GM23338 (cell line): ENCODE data around the gene SACM1L. TPM values are rescaled to one million over a fixed set of nuclear protein-coding genes. Genes with fewer than 3 reads are reported as not detected.
"Not testable (repeated sequence)": the region's sequence is repeated elsewhere in the genome, so short reads cannot be mapped to it uniquely, and the experiment has no call there.

Experiments
- ATAC-seq: fragments of 200-7000 bp; cut with Tn5 transposase; 3 replicates; pipeline ENCODE4 v1.9.1; 2020
- DNase-seq: peaks from one replicate; pipeline ENCODE4 v3.0.0-alpha.2; 2015; ENCODE audit warnings: low spot score
- H2AFZ ChIP-seq: fragments of 200-600 bp; sonication (generic); 2 replicates; pipeline ENCODE4 v1.8.0; 2016; ENCODE audit warnings: antibody characterized with exemption, mild to moderate bottlenecking, moderate library complexity
- H3F3A ChIP-seq: fragments of 200-600 bp; sonication (generic); replicated peaks from 2 replicates; pipeline ENCODE4 v1.8.0; 2017; ENCODE audit warnings: antibody characterized with exemption, mixed run types, low read depth
- H3K27ac ChIP-seq: fragments of 200-600 bp; sonication (generic); 2 replicates; pipeline ENCODE4 v1.6.1; 2016; ENCODE audit warnings: low read depth
- H3K27me3 ChIP-seq: fragments of 200-600 bp; sonication (generic); 2 replicates; pipeline ENCODE4 v1.8.0; 2016; ENCODE audit warnings: mild to moderate bottlenecking, mixed run types, moderate library complexity; ENCODE audit not compliant: insufficient read depth
- H3K36me3 ChIP-seq: fragments of 200-600 bp; sonication (generic); 2 replicates; pipeline ENCODE4 v1.8.0; 2016; ENCODE audit warnings: mild to moderate bottlenecking; ENCODE audit not compliant: insufficient read depth
- H3K4me1 ChIP-seq: fragments of 200-600 bp; sonication (generic); 2 replicates; pipeline ENCODE4 v1.8.0; 2016; ENCODE audit warnings: mild to moderate bottlenecking, moderate library complexity; ENCODE audit not compliant: insufficient read depth
- H3K4me2 ChIP-seq: fragments of 200-600 bp; sonication (generic); 2 replicates; pipeline ENCODE4 v1.7.1; 2017; ENCODE audit warnings: mixed run types
- H3K4me3 ChIP-seq: fragments of 200-600 bp; sonication (generic); 2 replicates; pipeline ENCODE4 v1.6.1; 2016; ENCODE audit warnings: mixed run types
- H3K79me2 ChIP-seq: fragments of 200-600 bp; sonication (generic); replicated peaks from 2 replicates; pipeline ENCODE4 v1.8.0; 2017; ENCODE audit warnings: mild to moderate bottlenecking; ENCODE audit not compliant: insufficient read depth
- H3K9me2 ChIP-seq: fragments of 200-600 bp; sonication (generic); 2 replicates; pipeline ENCODE4 v1.8.0; 2017; ENCODE audit not compliant: insufficient read depth
- H4K20me1 ChIP-seq: fragments of 200-600 bp; sonication (generic); replicated peaks from 2 replicates; pipeline ENCODE4 v1.8.0; 2017; ENCODE audit warnings: mild to moderate bottlenecking; ENCODE audit not compliant: insufficient read depth
- H3K27ac Mint-ChIP-seq: 2 replicates; pipeline ENCODE4 v1.8.0; 2020; ENCODE audit warnings: inconsistent platforms, mild to moderate bottlenecking, moderate library complexity, mixed read lengths
- H3K27me3 Mint-ChIP-seq: 3 replicates; pipeline ENCODE4 v1.8.0; 2022; ENCODE audit warnings: low read depth, mild to moderate bottlenecking, moderate library complexity, mixed read lengths, inconsistent platforms; ENCODE audit not compliant: insufficient read depth, poor library complexity
- H3K36me3 Mint-ChIP-seq: 3 replicates; pipeline ENCODE4 v1.8.0; 2021; ENCODE audit warnings: low read depth, mild to moderate bottlenecking, inconsistent platforms, moderate library complexity, mixed read lengths
- H3K4me1 Mint-ChIP-seq: 3 replicates; pipeline ENCODE4 v1.8.0; 2020; ENCODE audit warnings: mild to moderate bottlenecking, inconsistent platforms, mixed read lengths
- H3K4me3 Mint-ChIP-seq: 3 replicates; pipeline ENCODE4 v1.8.0; 2021; ENCODE audit warnings: moderate library complexity, mild to moderate bottlenecking, inconsistent platforms, mixed read lengths
- H3K9me3 Mint-ChIP-seq: 3 replicates; pipeline ENCODE4 v1.8.0; 2020; ENCODE audit warnings: moderate library complexity, mild to moderate bottlenecking, inconsistent platforms, mixed read lengths
- ETS1 ChIP-seq: IDR thresholded peaks from 2 replicates; pipeline ENCODE4 v1.6.1; 2016; ENCODE audit warnings: antibody characterized with exemption
- EZH2phosphoT487 ChIP-seq: fragments of 200-600 bp; sonication (generic); IDR thresholded peaks from one replicate; pipeline ENCODE4 v1.8.1; 2018; ENCODE audit warnings: antibody characterized with exemption; ENCODE audit not compliant: unreplicated experiment
- NANOG ChIP-seq: IDR thresholded peaks from 2 replicates; pipeline ENCODE4 v1.6.1; 2016; ENCODE audit warnings: antibody characterized with exemption, borderline replicate concordance
- POLR2AphosphoS5 ChIP-seq: IDR thresholded peaks from 2 replicates; pipeline ENCODE4 v1.6.1; 2016; ENCODE audit warnings: antibody characterized with exemption, low read depth
- REST ChIP-seq: IDR thresholded peaks from one replicate; pipeline ENCODE4 v1.6.1; 2018; ENCODE audit warnings: antibody characterized with exemption; ENCODE audit not compliant: unreplicated experiment
- ZNF462 ChIP-seq: fragments of 250-450 bp; sonication (Bioruptor Pico); IDR thresholded peaks from 2 replicates; pipeline ENCODE4 v1.5.0; 2020; ENCODE audit warnings: mild to moderate bottlenecking, moderate library complexity
- polyA plus RNA-seq: library from polyadenylated mRNA; unstranded; fragments of >200 nt; fragmentation: Nextera tagmentation; extraction: Ambion mirVana; gene quantifications from 2 replicates; pipeline ENCODE4 v1.2.1, GENCODE V29; 2016
- total RNA-seq: library from RNA; depleted of rRNA; stranded (reverse); fragments of >200 nt; shearing (Covaris generic); gene quantifications from 2 replicates; pipeline ENCODE4 v1.2.3, GENCODE V29; 2014

Gene SACM1L
- total and polyA plus RNA-seq, 2 experiments from 2014 or later, result 43.5 to 97.8 TPM

GRCh38 chr3:45748068-45748467, 58.9 kb downstream of the SACM1L start (continued):
- TF ChIP-seq REST (no peak), NANOG (no peak), POLR2AphosphoS5 (no peak)

GRCh38 chr3:45749036-45749600, 59.9 kb downstream of the SACM1L start:
- H3K4me3 ChIP-seq, H3K4me2 ChIP-seq, H3K36me3 ChIP-seq, H3K27ac ChIP-seq, H4K20me1 ChIP-seq, H3K4me1 ChIP-seq, H3K9me2 ChIP-seq, H3K9me3 Mint-ChIP-seq, H2AFZ ChIP-seq, H3K79me2 ChIP-seq, H3K4me3 Mint-ChIP-seq, H3K27me3 Mint-ChIP-seq, H3K27ac Mint-ChIP-seq, H3F3A ChIP-seq, ATAC-seq, DNase-seq, H3K4me1 Mint-ChIP-seq, H3K27me3 ChIP-seq: not testable (repeated sequence)
- H3K36me3 Mint-ChIP-seq, result peaks cover 23% of the 10 kb centered on the region

GRCh38 chr3:45749880-45750279, 60.7 kb downstream of the SACM1L start:
- H3K4me3 Mint-ChIP-seq, result no peak overlapping the region
- H3K4me3 ChIP-seq, result no peak overlapping the region
- no peak for TF ChIP-seq EZH2phosphoT487
- no peak for TF ChIP-seq ZNF462 (CRISPR knock-in tag)
- TF ChIP-seq ETS1, result no peak

More at GRCh38 chr3:45749880-45750279, 60.7 kb downstream of the SACM1L start:
- H3K4me1 Mint-ChIP-seq, result peaks cover 8% of the 10 kb centered on the region
- peaks cover 20% of the 10 kb centered on the region for H3K36me3 Mint-ChIP-seq
- Histone ChIP-seq H3K27ac (no peak overlapping the region), H3F3A (no peaks in the 10 kb centered on the region; the same call in 1 of the 2 replicates), H3K4me1 (no peaks in the 10 kb centered on the region), H2AFZ (no peak overlapping the region), H3K79me2 (no peaks in the 10 kb centered on the region), H3K9me2 (0 out of 2 replicates have a peak, but pooled peaks cover 4% of the 10 kb centered on the region), H3K4me2 (no peak overlapping the region), H3K27me3 (no peaks in the 10 kb centered on the region), H4K20me1 (no peaks in the 10 kb centered on the region; the same call in 1 of the 2 replicates), H3K36me3 (no peaks in the 10 kb centered on the region)
- DNase-seq (no peak), ATAC-seq (no peak)
- H3K9me3 Mint-ChIP-seq, result no peaks in the 10 kb centered on the region
- no peak overlapping the region for H3K27ac Mint-ChIP-seq
- peaks cover 2% of the 10 kb centered on the region for H3K27me3 Mint-ChIP-seq
